Amniotic stem cell (primary cell): ENCODE measurements around the gene CDK11A.
"Not testable (repeated sequence)": the region's sequence is repeated elsewhere in the genome, so short reads cannot be mapped to it uniquely, and the experiment has no call there.

Experiments used
- DNase-seq: peaks from one replicate; lab custom pipeline; 2025; lab: John Stamatoyannopoulos, UW

CDK11A gene

DNA sequence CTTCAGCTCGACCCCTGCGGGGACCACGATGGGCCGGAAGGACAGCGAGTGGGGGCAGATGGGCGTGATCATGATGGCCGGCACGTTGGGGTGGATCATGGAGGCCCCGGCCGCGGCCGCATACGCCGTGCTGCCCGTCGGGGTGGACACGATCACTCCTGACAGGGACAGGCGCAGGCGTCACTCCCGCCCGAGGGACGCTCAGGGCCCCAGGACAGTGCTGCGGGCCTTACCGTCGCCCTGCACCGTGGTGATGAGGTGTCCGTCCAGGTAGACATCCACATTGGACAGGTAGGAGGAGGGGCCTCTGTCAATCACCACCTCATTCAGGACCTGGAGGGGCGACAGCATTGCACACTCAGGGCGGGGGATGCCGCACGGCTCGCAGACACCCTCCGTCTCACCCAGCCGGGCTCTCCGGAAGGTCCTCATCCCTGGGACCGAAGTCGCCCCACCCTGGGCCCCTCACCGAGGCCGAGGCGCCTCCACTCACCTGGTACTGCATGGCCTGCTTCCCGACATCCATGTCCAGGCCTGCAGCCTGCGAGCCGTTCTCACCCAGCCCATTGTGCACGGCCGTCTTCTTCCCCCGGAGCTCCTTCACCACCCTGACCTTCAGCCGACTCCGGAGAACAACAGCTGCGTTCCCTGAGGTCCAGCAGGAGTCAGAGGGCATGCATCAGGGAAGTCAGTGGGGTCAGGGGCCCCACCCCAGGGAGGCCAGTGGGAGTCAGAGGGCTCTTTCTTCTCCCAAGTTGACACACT is 30.1 kb upstream of the CDK11A start:
- DNase-seq = no peak

DNA sequence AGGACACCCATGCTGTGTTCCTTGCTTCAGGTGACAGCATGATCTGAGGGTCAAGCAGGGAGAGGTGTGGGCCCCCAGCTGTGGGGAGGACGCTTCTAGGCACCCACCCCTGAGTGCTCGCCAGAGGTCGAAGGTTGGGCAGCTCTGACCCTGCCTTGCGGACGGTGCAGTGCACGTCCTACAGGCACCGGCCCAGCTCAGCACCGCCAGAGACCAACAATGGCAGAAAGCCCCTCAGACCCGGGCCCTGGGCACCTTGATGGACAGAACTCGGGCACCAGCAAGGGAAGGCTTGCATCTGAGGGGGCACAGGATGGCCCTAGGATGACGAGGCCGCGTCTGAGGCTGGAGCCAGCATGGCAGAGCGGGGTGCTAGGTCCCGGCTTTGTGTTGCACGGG is 29.4 kb upstream of the CDK11A start:
- DNase-seq = no peak

DNA sequence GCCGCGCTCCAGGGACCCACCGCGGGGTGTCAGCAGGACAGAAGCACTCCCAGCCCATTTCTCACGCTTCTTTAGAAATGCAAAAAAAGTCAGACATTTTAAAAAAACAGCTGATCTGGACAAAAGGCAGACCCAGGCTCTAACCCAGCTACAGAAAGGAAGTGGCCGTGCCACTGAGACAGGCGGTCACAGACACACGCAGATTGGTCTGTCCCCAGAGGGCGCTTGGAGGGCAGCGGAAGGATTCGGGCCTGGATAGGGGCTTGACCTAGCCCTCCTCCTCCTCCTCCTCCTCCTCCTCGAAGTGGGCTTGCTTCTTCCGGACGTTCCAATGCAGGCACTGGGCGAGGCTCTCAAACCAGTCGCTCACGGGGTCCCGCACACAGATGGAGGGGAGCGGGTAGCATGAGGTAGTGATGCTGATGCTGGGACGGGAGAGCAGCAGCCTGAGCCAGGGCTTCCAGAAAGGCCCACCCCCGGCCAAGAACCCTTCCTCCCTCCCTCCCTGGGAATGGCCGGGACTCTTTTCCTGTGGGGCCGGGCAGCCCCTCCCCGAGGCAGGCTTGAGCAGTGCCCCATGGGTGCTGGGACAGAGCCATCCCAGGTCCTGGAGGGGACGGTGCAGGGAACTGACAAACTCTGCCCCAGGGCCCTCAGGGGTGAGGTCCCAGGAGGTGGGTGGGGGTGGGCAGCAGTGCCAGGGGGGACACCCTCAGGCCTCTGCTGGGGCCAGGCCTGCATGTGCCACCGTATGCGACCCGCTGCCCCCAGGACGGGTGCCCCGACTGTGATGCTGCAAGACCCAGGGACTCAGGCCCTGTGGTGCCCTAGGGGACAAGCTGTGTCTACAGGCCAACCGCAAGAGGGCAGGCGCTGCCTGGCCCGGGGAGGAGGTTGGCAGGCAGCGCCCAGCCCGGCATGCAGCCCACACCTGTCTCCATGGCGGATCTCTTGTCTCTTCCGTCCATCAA is 28.8 kb upstream of the CDK11A start:
- DNase-seq = no peak

DNA sequence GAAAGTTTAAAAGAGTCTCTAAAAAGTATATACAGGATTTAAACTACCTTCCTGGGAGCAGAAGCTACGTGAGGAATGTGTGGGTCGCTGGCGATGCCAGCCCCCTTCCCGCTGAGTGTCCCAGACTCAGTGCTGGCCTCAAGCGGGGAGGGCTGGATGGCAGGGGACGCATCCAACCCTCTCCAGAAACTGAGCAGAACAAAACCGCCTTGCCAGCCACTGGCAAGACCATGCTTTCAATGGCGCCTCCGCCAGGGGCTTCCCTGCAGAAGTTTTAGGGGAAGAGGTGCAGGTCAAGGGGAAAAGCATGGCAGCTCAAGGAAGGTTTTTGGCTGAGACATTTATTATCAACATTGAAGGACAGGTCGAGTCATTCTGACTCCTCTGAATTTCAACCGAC is 28.0 kb upstream of the CDK11A start:
- DNase-seq = no peak

DNA sequence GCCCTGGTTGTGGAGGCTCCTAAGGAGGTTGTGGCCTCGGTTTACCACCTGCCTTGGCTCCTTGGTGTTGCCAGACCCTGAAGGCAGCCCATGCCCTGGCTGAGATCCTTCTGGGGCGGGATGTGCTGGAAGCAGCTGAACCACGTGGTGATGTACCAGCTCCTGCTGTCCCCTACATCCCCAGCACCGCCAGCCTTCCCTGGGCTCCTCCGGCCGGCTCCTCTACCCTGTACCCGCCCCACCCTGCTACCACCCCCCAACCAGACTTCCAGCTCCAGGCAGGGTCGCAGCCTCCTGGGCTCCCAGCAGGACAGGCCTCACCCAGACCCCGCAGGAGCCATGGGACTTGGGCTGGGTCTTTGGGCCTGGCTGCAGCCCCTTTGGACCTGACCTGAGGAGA is 25.8 kb upstream of the CDK11A start:
- DNase-seq = not testable (repeated sequence)

DNA sequence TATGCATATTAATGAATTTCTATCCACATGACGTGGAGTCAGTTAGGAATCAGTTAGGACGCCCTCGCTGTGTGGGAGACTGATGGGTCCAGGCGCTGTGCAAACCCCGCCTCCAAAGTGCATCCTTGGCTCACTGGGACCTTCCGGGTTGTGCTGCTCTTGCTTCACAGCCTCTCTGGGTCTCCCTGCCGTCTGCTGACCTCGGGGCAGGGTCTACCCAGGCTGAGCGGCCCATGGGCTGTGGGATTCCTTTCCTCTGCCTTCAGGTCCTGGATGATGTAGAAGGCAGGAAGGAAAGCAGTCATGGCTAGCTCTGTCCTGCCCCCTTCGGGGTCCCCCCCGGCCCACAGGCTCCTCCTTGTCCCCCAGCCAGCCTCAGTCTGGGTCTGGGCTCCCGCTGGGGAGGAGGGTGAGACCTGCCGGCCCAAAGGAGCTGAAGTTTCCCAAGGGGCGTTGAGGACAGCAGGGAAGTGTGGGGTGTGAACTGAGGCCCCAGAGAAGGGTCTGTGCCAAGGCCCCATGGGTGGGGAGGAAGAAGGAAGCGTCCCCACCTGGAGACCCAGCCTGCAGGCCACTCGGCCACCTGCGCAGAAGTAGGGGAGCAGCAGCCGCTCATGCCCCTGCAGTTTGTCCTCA is 24.6 kb upstream of the CDK11A start:
- no peak for DNase-seq

DNA sequence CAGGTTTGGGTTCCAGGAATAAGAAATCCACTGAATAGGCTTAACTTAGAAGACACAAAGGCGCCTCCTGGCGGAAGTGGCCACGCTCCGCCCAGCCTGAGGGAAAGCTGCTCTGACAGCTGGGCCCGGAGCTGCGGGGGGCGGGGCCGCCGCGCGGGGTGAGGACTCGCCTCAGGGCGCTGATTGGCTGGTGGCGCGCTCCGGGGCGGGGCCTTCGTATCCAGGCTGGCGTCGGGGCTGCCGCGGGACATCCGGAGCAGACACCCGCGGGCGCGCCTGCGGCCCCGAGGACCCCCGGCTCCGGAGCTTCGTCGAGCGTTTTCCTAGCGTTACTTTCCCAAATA is 22.4 kb upstream of the CDK11A start:
- DNase-seq = not testable (repeated sequence)

DNA sequence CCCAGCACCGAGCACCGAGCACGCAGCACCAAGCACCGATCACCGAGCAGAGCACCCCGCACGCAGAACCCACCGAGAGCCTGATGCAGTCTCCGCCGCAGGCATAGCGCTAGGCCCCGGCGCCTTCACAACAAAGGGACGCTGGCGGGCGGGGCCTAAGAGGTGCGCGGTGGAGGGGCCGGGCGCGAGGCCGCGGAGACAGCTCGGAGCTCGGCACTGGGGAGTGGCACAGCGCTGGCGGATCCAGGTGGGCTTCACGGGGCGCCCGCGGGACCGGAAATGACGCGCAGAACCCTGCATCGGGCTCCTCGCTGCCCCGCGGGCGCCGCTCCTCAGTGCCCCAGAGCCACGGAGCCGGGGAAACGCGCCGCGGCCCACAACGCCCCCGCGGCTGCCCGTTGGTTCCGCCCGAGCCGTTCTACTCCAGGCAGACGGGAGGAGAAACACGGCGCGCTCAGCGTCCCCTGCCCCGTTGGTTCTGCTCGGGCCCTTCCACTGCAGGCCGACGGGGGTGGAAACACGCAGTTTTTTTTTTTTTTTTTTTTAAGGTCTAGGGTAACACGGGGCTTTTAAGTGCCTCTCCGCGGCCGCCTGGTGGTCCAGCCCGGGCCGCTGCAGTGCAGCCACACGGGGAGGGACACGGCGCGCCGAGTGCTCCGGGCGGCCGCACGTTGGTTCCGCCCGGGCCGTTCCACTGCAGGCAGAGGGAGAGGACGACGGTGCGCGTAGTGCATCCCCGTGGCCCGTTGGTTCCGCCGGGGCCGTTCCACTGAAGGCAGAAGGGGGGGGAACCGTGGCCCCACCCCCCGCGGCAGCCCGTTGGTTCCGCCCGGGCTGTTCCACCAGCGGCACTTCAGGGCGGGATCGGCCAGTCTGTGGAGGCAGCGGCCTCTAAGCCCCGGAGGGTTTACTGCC is 21.8 kb upstream of the CDK11A start:
- not testable (repeated sequence) for DNase-seq

DNA sequence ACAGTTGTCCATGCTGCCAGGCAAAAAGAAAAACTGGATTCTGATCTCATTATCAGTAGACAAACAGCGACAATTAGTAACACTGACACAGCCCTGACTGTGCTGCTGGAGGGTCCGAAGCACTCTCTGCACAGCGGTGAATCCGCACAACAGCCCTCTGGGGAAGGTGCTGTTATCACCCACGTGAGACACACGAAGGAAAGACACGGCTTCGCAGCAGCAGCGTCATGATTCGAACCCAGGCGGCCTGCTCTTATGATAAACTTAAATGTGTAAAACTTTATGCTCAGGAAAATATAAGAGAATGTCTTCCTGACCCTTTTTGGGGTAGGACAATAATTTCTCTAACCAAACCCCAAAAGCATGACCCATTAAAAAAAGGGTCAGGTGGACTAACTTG is 18.4 kb upstream of the CDK11A start:
- not testable (repeated sequence) for DNase-seq

DNA sequence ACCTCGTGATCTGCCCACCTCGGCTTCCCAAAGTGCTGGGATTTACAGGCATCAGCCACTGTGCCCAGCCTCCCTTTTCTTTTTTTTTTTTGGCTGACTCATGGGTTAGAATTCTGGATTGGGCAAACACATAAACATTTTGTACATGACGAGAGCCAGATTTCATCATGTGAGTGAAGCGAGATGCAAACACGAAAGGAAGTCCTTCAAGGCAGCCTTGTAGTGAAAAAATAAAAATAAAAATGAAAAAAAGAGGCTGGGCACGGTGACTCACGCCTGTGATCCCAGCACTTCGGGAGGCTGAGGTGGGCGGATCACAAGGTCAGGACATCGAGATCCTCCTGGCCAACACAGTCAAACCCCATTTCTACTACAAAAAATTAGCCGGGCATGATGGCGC is 16.9 kb upstream of the CDK11A start:
- DNase-seq = peak; percentile 84

DNA sequence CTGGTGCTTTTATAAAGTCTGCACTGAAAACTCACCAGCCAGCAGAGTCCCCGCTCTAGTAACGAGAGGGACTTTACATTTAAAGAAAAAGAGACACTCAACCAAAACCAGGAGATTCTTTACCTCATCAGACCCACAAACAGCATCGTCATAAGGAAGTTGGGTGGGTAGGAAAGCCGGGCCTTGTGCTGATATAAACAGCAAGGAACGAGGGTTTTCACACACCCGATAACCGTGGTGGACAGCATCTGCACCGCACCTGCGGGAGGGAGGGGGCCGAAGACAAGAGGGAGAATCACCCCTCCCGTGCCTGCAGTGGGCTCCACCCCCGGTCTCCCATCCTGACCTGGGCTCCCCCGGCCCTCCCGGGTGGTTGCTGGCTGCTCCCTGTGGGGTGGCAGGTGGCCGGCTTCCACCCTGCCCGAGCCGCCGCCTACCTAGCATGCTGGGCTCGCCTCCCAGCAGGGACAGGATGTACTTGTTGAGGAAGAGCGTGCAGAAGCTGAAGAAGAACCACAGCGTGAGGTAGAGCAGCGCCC is 14.7 kb upstream of the CDK11A start:
- DNase-seq = not testable (repeated sequence)

DNA sequence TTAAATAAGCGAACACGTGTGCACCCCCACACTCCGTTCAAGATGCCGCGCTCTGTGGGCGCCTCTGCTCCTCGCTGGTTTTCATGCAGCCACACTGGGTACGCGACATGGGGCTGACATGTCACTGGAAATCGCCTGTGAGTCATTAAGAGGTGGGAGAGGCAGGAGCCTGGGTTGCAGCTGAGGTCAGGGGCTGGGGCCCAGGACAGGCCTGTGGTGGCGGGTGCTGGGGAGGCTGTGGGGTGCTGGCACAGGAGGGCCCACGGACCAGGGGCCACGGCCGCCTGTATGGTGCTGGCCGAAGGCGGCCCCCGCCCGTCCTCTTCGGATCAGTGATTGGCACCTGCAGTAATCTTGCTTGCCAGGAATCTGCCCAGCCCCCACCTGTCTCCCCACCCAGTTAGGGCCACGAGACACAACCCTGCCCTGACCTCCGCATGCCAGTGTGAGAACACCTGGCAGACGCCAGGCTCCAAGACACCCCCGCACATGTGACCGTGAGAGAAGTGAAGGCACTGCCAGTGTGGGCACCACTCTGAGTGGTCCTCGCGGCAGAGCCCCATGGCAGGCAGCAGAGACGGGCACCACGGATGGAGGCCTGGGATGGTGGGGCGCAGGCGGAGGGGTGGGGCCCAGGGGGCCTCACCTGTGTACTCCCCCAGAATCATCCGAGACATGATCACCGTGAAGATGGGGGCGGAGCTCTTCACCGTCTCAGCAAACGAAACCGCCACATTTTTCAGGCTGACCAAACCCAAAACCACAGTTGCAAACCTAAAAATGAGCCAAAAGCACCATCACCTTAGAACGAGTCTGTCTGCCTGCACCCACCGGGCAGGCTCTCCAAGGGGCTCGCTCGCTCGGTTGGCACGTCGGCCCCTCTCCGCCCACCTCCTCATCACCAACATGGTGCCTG is 13.8 kb upstream of the CDK11A start:
- not testable (repeated sequence) for DNase-seq

DNA sequence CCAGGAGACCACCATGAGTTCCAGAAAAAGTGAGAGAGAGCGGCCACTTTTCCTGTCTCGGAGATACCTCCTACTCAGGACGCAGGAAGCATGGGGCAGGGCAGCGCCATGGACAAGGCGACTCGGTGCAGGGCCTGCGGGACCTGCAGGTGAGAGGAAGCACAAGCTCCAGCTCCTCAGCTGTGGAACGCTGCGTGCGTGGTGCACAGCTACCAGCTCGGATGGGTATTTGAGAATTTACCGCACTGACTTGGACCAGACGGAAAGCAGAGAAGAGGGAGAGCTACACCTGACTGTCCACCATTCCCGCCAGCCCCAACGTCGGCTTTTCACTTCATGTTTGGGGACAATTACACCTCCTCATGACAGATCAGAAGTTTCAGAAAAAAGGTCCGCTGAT is 8.2 kb upstream of the CDK11A start:
- DNase-seq = no peak

DNA sequence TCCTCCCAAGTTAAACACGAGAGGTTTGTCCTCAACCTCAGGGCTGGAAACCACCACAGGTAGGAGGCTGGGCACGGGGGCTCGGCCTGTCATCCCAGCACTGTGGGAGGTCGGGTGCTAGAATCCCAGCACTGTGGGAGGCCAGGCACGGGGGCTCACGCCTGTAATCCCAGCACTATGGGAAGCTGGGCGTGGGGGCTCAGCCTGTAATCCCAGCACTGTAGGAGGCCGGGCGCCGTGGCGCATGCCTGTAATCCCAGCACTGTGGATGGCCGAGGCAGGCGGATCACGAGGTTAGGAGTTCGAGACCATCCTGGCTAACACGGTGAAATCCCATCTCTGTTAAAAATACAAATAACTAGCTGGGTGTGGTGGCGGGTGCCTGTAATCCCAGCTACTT is 6.7 kb upstream of the CDK11A start:
- DNase-seq = no peak

DNA sequence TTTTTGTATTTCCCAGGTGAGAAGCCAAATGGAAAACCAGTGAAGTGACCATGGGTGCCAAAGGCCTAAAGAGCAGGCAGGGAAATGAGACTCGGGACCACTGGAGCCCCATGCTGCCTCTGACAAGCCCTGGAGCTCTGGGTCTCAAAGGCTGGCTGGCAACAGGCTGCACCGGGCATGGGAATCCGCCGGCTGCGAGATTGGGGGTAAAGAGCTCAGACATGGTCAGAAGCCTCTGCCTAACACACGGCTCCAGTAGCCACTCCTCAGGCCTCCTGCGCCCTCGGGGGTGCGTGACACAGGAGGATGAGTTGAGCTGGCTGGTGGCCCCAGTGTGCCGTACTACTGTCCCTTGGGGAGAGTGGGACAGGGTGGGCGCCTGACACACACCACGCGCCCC is 6.1 kb upstream of the CDK11A start:
- not testable (repeated sequence) for DNase-seq

DNA sequence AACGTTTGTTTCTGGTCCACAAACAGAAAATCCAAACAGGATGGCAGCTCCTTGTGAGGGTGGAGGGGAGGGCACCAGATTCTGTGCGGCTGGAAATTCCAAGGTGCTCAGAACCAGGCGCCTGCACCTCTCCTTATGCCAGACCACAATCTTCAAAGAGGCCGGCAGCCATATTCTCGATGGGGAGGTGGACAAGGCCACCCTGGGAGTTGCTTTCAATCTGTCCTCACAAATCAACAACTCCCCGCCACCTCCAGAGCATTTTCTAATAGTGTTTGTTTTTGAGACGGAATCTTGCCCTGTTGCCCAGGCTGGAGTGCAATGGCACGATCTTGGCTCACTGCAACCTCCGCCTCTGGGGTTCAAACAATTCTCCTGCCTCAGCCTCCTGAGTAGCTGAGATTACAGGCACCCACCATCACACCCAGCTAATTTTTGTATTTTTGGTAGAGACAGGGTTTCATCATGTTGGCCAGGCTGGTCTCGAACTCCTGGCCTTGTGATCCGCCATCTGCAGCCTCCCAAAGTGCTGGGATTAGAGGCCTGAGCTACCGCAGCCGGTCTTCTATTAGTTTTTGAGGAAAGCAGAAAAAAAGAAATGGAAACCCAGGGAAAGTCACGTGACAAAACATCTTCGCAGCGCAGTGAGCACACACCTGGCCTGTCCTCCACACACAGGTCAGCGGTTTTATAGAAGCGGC is 5.1 kb upstream of the CDK11A start:
- not testable (repeated sequence) for DNase-seq

DNA sequence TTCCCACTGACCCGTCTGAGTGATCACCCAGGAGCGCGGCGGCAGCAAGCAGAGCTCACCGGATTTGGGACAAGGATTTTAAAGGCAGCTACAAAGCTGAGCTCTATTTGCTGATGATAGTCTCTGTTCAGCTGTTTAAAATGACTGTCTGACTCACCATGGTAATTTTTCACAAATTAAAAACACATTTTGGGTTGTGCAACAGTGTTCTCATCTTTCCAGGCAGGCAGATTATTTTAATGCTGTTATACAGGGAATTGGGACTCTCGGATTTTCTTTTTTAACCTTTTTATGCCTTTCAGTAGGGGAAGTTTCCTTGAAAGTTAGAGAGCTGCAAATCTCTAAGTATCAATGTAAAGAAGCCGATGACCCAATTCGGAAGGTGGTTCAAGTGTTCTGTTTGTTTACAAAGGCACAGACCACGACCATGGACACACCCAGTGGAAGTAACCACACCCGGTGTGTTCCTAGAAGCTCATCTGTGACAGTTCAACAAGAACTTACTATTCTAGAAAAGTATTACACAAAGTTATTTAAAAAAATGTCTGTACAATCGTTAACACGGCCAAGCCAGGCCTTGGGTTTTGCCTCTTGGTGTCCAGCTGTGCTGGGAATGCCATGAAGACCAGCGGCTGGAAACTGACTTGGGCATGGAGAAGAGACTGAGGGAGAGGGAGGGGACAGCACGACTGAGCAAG is 4.3 kb upstream of the CDK11A start:
- not testable (repeated sequence) for DNase-seq

DNA sequence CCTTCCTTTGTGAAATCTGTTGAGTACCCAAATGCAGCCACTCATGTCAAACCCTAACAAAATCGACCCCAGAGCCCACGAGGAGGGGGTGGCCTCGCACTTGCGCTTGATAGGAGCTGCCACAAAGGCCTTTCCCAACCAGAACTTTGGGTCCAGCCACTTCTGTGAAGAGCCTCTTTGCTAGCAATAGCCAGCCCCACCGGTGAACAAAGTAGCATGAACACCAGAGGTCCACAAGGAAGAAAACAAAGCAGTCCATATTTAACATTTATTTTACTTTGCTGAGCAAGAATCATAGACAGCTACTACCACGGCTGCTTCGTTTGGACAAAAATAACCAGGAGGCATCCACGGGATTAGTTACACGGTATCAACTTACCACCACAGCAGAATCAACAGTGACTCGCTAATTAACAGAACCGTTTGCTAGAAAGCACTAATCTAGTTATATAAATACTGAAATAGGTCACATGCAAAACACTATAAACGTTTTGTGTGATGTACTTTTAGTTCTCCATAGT is 3.0 kb upstream of the CDK11A start:
- DNase-seq = not testable (repeated sequence)

DNA sequence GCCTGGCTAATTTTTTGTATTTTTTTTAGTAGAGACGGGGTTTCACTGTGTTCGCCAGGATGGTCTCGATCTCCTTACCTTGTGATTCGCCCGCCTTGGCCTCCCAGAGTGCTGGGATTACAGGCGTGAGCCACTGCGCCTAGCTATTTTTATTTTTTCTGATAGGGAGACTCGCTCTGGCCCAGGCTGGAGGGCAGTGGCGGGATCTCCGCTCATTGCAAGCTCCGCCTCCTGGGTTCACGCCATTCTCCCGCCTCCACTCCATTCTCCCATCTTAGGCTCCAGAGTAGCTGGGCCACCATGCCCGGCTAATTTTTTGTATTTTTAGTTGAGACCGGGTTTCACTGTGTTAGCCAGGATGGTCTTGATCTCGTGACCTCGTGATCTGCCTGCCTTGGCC is 1.9 kb upstream of the CDK11A start:
- DNase-seq = not testable (repeated sequence)
